GM15510 (cell line): ENCODE results near the gene GPR176.

Experiments
- POLR2A ChIP-seq: IDR thresholded peaks from 3 replicates; pipeline ENCODE4 v1.6.1; 2011; ENCODE audit warnings: borderline replicate concordance; ENCODE audit not compliant: insufficient read length; ENCODE audit errors: extremely low read depth

The GPR176 gene

DNA sequence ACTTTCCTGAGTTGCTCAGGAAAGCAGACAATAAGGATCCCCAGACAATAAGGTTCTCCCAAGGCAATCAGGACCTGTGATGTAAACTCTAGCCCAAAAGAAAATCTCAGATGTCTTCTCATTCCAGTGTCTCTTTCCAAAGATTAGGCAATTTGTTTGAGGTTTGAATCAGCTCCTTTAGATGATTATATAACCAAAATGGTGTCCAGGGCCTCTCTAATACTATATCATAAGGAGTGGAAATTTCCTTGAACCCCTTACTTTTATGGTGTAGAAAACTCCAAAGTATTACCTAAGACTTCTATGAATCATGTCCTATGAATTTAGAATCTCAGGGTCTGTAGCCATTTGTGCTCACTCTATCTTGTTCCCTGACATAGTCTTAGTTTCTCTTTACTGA, 65.9 kb downstream of the GPR176 start:
- no peak for TF ChIP-seq POLR2A

DNA sequence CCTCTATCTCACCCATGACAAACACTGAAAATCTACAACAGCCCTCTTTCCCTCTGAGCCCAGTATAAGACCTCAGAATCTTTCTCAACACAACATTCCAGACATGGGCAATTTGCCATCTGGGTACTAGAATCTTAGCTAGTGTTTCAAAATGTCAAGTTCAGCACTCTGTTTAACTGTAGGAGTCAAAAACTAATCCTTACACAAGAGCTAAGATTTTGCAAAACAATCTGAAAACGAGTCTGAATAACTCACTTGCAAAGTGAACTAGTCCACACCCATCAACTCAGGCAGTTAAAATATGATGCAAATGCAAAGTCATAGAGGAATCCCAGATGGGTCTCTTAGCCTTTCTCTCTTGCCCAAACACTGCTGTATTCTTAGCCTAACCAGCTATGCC, 67.8 kb downstream of the GPR176 start:
- TF ChIP-seq POLR2A, result no peak

DNA sequence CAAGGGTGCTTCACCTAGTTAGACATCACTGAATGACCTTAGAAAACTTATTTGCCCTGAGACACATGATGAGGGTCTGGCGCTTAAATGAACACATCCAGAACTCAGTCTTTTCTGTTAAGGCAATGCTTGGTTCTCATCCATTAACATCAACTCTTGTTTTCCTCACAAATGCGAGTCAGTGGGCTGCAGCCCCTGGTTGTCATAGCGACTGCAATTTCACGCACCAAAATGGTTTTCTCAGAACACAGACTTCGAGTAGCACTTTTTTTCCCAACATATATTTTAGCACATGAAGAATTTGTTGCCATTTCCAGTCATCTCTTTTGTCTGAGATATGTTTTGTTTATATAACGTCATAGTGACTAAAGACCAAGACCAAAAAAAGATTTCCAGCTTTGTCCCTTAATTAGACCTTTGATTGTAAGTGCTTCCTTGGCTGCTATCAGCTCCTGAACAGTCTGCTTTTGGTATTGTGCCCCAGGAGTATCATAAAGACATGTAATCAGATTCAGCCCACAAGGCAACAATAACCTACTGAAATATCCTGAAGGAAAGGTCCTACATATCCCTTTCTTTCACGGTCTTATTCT, 68.5 kb downstream of the GPR176 start:
- TF ChIP-seq POLR2A, result no peak

DNA sequence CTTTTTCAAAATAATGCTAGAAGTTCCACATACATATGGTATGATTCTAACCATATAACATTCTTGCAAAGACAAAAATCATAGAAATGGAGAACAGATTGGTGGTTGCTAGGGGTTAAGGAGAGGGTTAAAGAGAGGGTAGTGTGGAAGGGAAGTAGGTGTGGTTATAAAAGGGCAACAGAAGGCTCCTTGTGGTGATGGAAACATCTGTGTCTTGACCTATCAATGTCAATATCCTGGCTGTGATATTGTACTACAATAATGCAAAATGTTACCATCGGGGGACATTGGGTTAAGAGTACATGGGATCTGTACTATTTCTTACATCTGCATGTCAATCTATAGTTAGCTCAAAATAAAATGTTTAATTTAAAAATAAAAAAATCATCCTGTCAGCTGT, 69.6 kb downstream of the GPR176 start:
- TF ChIP-seq POLR2A, result no peak

DNA sequence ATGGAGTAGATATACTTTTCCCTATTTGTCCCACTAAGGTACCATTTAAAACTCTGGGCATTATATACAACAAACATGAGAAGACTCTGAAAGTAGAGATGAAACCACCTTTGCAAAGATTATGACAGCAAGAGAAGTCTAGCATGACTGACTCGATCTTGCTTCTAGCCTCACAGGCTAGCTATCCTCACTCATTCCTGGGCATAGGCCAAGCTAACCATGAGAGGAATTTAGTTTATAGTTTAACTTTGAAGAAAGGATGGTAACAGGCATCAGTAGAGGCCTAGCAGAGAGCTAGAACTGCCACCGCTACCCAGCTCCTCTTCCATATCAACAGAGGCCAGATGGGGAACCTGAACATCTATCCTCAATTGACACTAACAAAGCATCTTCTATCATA, 74.0 kb downstream of the GPR176 start:
- no peak for TF ChIP-seq POLR2A

DNA sequence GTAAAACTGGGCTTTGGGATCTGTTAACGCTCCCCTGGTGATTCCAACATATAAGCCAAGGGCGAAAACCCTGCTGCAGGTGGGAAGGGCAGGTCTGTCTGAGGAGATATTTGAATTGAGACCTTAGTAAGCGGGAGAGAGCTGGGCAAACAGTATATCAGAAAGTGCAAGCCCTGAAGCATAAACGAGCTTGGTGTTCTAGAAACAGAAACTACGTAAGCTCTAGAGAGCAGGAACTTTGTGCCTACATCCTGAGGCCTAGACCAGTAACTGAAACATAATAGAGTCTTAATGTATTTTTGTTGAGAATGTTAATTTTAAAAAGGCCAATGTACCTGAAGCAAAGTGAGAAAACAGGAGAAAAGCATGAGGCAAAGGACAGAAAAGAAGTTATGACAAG, 74.5 kb downstream of the GPR176 start:
- no peak for TF ChIP-seq POLR2A

DNA sequence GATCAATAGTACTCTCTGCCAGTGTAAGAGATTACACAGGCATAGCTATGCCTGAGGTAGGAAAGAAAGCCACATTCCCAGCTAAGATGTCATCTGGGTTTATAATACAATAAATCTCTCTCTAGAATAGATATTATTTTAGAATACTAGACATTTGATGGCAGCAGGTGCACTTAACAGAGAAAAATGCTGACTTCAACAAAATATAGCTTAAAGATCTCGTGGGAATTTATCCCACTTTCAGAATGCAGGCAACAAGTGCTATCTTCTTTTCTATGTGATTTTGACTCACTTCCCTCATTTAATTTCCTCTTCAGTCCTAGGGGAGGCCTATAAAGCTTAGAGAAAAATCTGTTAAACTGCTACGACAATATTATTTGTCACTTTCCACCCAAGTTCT, 76.5 kb downstream of the GPR176 start:
- no peak for TF ChIP-seq POLR2A

DNA sequence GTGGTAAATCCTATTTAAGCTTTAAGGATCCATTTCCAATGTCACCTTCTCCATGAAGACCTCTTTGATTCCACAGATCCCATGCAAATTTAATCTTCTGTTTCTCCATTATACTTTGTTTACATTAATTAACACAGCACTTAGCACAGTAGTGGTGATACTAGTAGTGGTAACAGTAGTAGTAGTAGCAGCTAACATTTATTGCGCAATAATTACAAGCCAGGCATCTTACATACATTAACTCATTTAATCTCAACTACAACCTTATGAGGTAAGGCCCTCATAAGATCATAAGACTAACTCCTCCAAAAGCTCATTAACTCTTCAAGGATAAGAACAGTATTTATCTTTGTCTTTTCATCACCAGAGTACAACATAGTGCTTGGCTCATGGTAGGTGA, 82.6 kb downstream of the GPR176 start:
- no peak for TF ChIP-seq POLR2A

DNA sequence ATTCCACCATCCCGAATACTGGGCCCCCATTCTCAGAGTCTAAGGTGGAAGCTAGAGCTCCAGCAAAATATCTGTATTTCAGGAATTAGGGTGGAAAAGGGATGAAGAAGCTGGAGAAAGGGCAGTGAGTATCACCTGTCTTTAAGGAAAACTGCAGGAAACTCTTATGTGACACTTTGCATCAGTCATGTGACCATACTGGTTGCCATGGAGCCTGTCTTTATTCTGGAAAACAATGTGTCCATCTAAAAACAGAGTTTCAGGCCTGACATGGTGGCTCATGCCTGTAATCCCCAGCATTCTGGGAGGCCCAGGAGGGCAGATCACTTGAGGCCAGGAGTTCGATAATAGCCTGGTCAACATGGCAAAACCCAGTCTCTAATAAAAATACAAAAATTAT, 84.5 kb downstream of the GPR176 start:
- no peak for TF ChIP-seq POLR2A

DNA sequence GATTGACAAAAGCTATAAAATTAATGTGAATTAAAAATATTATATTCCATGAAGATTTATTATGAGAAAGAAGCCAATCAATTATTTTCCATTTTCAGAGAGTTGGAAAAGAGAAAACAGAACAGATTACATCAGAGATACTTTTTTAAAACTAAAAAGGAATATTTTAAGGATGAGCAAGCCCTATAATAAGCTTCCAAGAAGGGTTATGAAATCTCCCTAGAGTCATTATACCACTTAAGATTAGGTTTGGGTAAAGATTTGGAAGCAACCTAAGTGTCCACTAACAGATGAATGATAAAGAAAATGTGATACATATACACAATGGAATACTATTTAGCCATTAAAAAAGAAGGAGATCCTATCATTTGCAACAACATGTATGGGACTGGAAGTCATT, 85.8 kb downstream of the GPR176 start:
- no peak for TF ChIP-seq POLR2A

DNA sequence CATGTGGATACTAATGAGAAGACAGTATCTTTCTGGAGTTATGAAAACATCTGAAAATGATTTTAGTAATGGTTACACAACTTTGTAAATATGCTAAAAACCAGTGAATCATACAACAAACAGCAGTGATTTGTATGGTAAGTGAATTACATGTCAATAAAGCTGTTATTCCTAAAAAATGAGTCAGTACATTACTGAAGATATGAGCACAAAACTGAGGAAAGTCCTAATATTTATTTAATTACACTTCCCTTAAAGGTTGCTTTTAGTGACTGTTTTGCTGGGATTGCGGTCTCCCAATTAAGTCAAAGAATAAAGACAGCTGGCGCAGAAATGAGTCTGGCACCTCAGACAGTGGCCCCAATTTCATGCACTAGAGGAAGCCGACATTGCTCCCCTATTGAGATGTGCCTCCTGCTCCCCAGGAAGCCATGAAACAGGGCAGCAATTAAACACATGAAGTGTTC, 86.5 kb downstream of the GPR176 start:
- no peak for TF ChIP-seq POLR2A

DNA sequence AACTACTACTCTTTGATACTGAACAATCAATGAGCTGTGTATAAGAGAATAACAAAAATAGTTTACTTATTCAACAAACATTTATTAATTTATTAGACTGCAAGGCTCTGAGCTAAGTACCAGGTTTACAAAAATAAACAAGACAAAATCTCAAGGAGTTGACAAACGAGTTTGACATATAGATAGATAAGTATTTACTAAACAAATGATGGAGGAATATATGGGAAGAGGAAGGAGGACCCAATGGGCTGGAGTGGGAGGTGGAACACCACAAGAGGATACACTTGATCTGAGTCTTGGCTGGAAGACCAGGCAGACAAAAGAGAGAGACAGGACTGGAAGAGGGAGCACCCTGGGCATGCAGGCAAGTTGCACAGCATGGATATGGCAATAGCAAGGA, 89.9 kb downstream of the GPR176 start:
- TF ChIP-seq POLR2A, result no peak

DNA sequence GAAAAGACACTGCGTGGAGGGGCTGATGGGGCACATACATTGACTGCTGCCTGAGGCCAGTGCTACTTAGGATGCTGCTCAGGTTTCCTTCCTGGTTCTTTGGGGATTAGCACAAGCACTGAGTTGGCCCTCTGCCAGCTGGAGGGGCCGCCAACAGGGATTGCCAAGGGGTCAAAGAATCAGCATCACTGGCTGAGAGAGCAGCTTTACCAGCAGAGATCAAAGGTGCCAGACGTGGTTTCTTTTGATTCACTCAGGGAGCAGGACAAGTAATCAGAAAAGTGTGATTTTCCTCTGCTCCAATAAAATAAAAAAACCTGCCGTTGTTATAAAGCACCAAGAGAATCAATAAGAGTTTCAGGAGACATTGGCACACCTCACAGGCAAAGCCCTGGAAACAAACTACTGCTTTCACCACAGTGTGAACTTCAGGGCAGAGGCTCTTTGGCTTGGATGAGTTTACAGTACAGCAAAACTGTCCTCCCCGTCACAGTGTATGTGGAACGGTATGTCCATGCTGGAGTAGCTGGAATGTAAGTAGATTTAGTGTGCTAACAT, 91.6 kb downstream of the GPR176 start:
- no peak for TF ChIP-seq POLR2A

DNA sequence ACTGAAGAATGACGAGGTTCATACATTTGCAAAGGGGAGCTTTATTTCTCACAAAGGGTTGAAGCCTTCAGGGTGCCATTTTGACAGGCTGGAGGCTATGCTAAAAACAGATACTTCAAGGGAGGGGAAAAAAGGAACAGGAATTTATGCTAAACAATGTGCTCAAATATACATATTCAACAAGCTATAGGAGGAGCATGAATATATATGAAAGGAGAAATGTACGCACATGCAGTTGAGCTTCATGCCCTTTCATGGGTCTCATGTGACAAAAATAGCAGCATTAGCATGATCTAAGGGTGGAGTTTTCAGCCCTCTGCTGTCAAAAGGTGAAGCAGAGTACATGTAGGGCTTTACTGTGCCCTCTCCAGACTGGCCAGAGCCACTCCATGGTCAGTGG, 93.1 kb downstream of the GPR176 start:
- TF ChIP-seq POLR2A, result no peak

DNA sequence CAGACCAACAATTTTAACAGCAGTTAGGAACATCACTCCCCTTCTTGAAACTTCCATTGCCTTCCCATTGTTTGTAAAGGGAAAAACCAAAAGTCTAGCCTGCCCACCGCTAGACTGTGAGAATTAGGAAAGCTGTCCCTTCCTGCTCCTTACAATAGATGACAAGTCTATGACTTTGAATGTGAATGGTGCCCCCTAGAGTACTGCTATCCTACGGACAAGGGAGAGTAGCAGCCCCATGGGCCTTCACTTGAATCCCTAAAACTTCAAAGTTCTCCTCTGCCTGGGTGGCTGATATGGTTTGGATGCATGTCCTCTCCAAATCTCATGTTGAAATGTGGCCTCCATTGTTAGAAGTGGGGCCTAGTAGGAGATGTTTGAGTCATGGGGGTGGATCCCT, 96.4 kb downstream of the GPR176 start:
- no peak for TF ChIP-seq POLR2A

DNA sequence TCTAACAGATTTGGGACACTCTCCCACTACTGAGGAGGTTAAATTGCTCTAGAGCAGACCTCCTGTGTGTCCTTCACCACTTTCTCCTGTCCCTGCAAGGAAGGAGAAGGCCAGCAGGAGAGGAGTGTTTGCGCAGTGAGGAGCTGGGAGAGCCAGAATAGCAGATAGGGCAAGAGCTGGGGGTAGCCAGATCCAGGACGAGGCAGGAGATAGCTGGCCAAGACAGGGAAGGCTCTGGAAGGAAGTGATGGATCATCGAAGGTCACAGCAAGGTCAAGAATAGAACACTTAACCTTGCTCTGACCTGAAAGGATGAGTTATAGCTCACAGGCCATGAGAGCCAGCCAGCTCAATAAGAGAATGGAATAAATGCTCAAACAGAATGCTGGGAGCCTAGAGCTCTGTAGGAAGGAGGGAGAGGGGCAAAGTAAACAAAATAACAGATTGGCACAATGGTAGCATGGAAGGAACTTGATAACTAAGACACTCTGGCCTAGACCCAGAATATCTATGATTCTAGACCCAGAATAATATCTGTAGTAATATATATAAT, 99.9 kb downstream of the GPR176 start:
- TF ChIP-seq POLR2A, result no peak

DNA sequence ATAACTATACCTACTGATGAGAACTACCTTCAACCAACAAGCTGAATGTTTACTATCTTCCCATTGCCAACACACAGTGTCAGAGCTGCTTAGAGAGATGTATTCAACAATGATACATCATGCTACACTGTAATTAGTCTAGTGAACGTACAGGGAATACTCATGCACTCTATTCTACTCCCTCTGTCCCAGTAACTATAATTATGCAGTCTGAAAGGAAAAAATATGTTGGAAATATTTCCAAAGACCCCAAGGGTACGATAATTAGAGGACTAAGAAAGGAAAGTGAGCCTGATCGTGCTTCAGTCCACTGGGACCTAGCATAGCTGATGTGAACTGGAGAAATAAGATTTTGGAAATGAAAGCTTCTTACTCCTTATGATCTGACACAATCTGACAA, 100.5 kb downstream of the GPR176 start:
- no peak for TF ChIP-seq POLR2A

DNA sequence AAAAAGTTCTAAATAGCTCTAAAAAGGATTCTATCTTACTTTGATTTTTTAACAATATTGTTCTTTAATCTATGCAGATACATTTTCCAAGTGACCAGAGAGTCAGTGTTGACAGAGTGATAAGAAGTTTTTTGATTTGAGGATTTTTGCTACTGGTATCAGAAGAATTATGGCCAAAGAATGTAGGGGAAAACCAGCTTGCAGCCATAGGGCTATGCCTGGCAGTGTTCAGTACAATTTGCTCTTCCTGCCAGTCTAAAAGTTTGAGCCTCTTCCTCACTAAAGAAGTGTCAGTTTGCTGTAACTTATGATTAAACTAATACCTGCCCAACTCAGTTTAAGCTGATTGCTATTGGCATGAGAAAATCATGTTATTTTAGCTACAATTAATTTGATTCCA, 102.2 kb downstream of the GPR176 start:
- no peak for TF ChIP-seq POLR2A

DNA sequence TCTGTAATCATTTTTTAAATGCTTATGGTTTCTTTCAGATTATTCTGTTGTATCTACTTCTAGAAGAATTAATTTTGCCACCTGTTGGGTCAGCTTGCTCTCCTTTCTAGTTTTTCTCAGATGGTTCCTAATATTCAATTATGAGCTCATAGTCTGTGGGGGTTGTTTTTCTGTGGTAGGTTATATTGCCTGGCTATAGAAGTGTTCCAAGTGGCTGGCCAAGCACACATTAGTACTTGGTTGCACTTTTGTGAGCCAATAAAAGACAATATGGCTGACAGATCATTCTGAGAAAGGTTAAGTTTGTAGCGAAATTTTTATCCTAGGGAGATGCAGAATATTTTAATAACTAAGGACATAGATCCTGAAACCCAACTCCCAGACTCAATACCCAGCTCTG, 105.6 kb downstream of the GPR176 start:
- no peak for TF ChIP-seq POLR2A
